ENCODE measurements around the gene THG1L. TPM values are rescaled to one million over a fixed set of nuclear protein-coding genes. Genes with fewer than 3 reads are reported as not detected.

Gene THG1L
- total RNA-seq, 1 donor from 2014 or later, result 6.4 TPM

- no peak for DNase-seq (ENCODE audit: low spot score)
- H3K4me3 Mint-ChIP-seq (ENCODE audit: unreplicated experiment), result peak overlapping the region; percentile 99
- no peaks in the 10 kb centered on the region for H3K9me3 Mint-ChIP-seq (ENCODE audit: unreplicated experiment)
- no peak for TF ChIP-seq CTCF (IDR thresholded peaks at IDR 0.05; ENCODE audit: unreplicated experiment)
- H3K36me3 Mint-ChIP-seq (ENCODE audit: low read depth, unreplicated experiment), result no peaks in the 10 kb centered on the region
- peaks cover 10% of the 10 kb centered on the region for H3K4me1 Mint-ChIP-seq (ENCODE audit: unreplicated experiment)
- H3K27ac Mint-ChIP-seq (ENCODE audit: unreplicated experiment), result peak overlapping the region; percentile 99
- H3K27me3 Mint-ChIP-seq (ENCODE audit: unreplicated experiment), result peaks cover 6% of the 10 kb centered on the region
Observed at GRCh38 chr5:157730900-157731271, 334 bp upstream of the THG1L start.

- Mint-ChIP-seq H3K27ac (ENCODE audit: unreplicated experiment) (peak overlapping the region; percentile 99), H3K27me3 (ENCODE audit: unreplicated experiment) (peaks cover 4% of the 10 kb centered on the region), H3K4me1 (ENCODE audit: unreplicated experiment) (peaks cover 10% of the 10 kb centered on the region), H3K4me3 (ENCODE audit: unreplicated experiment) (peak overlapping the region; percentile 99), H3K36me3 (ENCODE audit: low read depth, unreplicated experiment) (peaks cover 4% of the 10 kb centered on the region), H3K9me3 (ENCODE audit: unreplicated experiment) (no peaks in the 10 kb centered on the region)
- no peak for DNase-seq (ENCODE audit: low spot score)
- TF ChIP-seq CTCF (IDR thresholded peaks at IDR 0.05; ENCODE audit: unreplicated experiment), result no peak
Observed at GRCh38 chr5:157732130-157732514, 902 bp downstream of the THG1L start.

- no peaks in the 10 kb centered on the region for H3K9me3 Mint-ChIP-seq (ENCODE audit: unreplicated experiment)
- no peak overlapping the region for H3K27ac Mint-ChIP-seq (ENCODE audit: unreplicated experiment)
- H3K36me3 Mint-ChIP-seq (ENCODE audit: low read depth, unreplicated experiment), result peaks cover 8% of the 10 kb centered on the region
- no peak for TF ChIP-seq CTCF (IDR thresholded peaks at IDR 0.05; ENCODE audit: unreplicated experiment)
- peaks cover 10% of the 10 kb centered on the region for H3K4me1 Mint-ChIP-seq (ENCODE audit: unreplicated experiment)
- H3K4me3 Mint-ChIP-seq (ENCODE audit: unreplicated experiment), result no peak overlapping the region
- DNase-seq (ENCODE audit: low spot score), result no peak
- H3K27me3 Mint-ChIP-seq (ENCODE audit: unreplicated experiment), result peaks cover 4% of the 10 kb centered on the region
Observed at GRCh38 chr5:157732596-157733262, 1.5 kb downstream of the THG1L start.

- Mint-ChIP-seq H3K27ac (ENCODE audit: unreplicated experiment) (no peak overlapping the region), H3K36me3 (ENCODE audit: low read depth, unreplicated experiment) (peaks cover 10% of the 10 kb centered on the region), H3K9me3 (ENCODE audit: unreplicated experiment) (no peaks in the 10 kb centered on the region), H3K4me3 (ENCODE audit: unreplicated experiment) (no peak overlapping the region), H3K27me3 (ENCODE audit: unreplicated experiment) (peaks cover 4% of the 10 kb centered on the region), H3K4me1 (ENCODE audit: unreplicated experiment) (peaks cover 10% of the 10 kb centered on the region)
- DNase-seq (ENCODE audit: low spot score), result no peak
- TF ChIP-seq CTCF (IDR thresholded peaks at IDR 0.05; ENCODE audit: unreplicated experiment), result no peak
Observed at GRCh38 chr5:157734436-157734835, 3.2 kb downstream of the THG1L start.

GRCh38 chr5:157735991-157736390, 4.8 kb downstream of the THG1L start:
- peaks cover 9% of the 10 kb centered on the region for H3K4me1 Mint-ChIP-seq (ENCODE audit: unreplicated experiment)
- H3K27me3 Mint-ChIP-seq (ENCODE audit: unreplicated experiment), result peaks cover 4% of the 10 kb centered on the region
- no peak for TF ChIP-seq CTCF (IDR thresholded peaks at IDR 0.05; ENCODE audit: unreplicated experiment)
- H3K36me3 Mint-ChIP-seq (ENCODE audit: low read depth, unreplicated experiment), result peaks cover 10% of the 10 kb centered on the region
- no peak for DNase-seq (ENCODE audit: low spot score)
- H3K9me3 Mint-ChIP-seq (ENCODE audit: unreplicated experiment), result no peaks in the 10 kb centered on the region
- no peak overlapping the region for H3K27ac Mint-ChIP-seq (ENCODE audit: unreplicated experiment)
- H3K4me3 Mint-ChIP-seq (ENCODE audit: unreplicated experiment), result no peak overlapping the region
